ENCODE measurements around the gene DIS3L.
"Not testable (repeated sequence)": the region's sequence is repeated elsewhere in the genome, so short reads cannot be mapped to it uniquely, and the experiment has no call there.

Gene DIS3L

DNA sequence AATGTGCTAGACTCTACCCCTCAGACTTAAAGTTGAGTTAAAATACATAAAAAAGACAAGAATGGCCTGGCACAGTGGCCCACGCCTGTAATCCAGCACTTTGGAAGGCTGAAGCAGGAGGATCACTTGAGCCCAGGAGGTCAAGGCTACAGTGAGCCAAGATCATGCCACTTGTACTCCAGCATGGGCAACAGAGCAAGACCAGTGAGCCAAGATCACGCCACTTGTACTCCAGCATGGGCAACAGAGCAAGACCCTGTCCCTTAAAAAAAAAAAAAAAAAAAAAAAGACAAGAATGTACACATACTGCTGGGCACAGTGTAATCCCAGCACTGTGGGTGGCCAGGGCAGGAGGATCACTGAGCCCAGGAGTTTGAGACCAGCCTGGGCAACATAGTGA, 17.4 kb downstream of the DIS3L start:
- no peak for DNase-seq (ENCODE audit: low spot score)

DNA sequence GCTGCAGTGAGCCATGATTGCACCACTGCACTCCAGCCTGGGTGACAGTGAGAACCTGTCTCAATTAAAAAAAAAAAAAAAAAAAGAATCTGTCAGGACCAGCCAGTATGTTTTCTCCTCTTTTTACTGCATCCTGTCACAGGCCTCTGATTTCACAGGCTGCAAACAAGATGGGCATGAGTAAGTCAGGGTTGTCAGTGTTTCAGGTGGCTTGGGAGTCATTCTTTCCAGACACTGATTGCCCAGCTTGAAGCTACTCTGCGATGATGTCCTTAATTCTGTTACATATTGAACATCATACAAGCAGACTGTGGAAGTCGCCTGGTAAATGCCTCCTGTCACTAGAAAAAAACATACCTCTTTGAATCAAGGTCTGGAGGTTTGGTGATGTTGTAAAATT, 18.8 kb downstream of the DIS3L start:
- no peak for DNase-seq (ENCODE audit: low spot score)

DNA sequence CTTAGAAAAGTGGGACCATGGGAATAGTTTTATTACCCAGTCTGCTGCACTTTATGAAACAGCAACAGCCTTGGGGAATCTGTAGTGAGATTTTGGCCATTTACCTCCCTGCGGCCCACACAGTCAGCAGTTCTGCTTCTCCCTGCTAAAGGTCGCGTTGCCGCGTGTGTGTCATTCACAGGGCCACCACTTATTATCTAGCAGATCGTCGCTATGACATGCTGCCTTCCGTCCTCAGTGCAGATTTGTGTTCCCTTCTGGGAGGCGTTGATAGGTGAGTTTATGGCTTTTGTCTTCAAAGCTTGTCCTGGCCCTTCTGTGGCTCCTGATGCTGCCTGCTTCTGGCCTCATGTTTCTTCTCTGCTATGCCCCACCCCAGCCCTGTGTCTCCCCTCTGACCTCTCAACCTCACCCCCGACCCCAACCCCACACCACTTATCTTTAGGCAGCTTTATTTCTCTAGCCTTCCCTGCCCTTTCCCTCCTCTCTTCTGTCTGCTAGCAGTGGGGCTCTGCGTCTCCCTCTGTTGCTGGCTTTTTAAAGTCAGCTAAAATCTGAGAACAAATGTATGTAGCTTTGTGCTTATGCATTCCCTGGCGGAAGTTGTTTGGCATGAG, 30.1 kb downstream of the DIS3L start:
- DNase-seq (ENCODE audit: low spot score) = no peak

DNA sequence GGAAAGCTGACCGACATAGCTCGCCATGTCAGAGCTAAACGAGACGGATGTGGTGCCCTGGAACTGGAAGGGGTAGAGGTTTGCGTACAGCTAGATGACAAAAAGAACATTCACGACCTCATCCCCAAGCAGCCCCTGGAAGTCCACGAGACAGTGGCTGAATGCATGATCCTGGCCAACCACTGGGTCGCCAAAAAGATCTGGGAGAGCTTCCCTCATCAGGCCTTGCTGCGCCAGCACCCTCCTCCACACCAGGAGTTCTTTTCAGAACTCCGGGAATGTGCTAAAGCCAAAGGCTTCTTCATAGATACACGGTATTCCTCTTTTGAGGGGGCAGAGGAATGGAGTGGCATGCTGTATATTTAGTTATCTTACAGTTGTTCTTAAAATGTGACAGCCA, 32.7 kb downstream of the DIS3L start:
- DNase-seq (ENCODE audit: low spot score) = no peak

DNA sequence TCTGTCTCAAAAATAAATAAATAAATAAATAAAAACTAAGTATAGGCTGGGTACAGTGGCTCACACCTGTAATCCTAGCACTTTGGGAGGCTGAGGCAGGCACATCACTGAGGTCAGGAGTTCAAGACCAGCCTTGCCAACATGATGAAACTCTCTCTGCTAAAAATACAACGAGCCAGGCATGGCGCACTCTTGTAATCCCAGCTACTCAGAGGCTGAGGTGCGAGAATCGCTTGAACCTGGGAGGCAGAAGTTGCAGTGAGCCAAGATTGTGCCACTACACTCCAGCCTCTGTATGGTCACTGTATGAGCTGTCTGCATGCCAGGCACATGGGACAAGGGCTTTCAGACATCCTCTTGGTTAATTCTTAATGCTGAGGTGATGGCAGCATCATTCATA, 34.4 kb downstream of the DIS3L start:
- no peak for DNase-seq (ENCODE audit: low spot score)

DNA sequence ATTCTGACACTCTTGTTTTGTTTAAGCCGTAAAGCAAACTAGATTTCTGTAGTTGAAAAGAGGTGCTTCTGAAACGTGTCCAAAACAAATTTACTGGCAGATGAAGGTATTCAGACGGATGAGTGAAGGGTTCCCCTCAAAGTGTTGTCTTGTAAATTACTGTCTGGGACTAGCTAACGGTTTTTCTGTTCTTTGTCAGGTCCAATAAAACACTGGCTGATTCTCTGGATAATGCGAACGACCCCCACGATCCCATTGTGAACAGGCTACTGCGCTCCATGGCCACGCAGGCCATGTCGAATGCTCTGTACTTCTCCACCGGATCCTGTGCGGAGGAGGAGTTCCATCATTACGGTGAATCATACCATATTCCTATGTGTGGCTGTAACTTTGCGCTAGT, 35.4 kb downstream of the DIS3L start:
- no peak for DNase-seq (ENCODE audit: low spot score)

DNA sequence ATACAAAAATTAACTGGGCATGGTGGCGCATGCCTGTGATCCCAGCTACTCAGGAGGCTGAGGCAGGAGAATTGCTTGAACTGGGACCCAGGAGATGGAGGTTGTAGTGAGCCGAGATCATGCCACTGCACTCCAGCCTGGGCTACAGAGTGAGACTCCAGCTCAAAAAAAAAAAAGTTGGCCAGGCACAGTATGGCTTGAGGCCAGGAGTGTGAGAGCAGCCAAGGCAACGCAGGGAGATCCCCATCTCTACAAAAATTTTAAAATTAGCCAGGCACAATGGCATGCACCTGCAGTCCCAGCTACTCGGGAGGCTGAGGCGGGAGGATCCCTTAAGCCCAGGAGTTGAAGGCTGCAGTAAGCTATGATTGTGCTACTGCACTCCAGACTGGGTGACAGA, 55.2 kb downstream of the DIS3L start:
- DNase-seq (ENCODE audit: low spot score) = not testable (repeated sequence)

DNA sequence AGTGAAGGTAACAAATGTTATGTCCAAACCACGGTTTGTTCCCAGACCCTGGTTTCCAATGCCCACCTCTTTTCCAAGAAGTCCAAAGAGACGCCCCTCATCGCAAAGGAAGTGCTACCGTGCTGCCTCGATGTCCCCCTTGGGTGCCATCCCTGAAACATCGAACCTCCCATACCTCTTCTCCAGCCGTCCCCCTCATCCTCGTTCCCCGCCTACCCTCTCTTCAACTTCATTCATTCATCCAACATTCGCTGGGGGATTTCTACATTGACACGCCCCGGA, 62.6 kb downstream of the DIS3L start:
- DNase-seq (ENCODE audit: low spot score) = no peak

DNA sequence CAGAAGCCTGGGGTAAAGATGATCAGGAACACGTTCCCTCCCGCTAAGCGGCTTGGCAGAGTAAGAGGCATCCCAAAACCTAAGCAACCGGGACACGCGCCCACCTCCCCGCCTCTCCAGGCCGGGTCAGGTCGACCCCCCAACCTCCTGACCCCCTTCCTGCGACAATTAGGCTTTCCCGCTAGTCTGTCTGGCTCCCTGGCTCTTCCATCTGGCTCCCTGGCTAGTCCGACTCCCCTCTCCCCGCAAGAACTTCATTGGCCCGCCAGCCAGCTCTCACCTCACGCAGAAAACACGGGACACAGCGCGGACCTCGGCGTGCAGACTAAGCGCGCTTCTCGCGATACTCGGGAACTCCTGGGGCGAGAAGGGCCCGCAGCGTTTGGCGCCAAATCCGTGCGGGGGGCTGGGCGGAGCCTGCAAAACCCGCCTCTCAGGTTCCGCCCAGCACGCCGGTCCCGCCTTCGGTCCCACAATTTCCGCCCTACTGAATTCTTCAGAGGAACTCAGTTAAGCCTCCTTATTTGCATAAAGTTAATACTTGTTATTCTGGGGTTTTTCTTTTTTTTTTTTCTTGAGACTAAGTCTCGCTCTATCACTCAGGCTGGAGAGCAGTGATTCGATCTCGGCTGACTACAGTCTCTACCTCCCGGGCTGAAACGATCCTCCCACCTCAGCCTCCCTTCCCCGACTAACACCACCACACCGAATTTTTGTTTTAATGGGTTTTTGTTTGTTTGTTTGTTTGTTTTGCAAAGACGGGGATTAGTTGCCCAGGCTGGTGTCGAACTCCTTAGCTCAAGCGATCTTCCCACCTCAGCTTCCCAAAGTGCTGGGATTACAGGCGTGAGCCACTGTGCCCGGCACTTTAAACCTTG, 63.2 kb downstream of the DIS3L start, which contains the start of gene TIPIN:
TSS of gene TIPIN (minus strand) at position 327 of the 878 bp plus-strand sequence. CDS start 3,738 bp downstream, outside the sequence.
- DNase-seq (ENCODE audit: low spot score) = peak; percentile 99

DNA sequence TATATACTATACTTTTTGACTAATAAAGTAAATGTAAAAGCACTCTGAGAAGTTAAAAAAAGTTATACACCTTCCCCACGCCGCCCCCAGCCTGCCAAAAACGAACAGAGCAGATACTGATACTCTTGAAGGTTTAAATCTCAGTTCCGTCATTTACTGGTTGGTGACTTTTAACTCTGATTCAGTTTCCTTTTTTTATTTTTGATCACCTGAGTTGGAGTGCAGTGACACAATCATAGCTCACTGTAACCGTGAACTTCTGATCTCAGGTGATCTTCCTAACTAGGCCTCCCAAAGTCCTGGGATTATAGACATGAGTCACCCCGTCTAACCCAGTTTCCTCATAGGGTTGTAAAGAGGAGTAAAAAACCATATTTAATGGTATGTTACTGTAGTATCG, 66.4 kb downstream of the DIS3L start:
- DNase-seq (ENCODE audit: low spot score) = no peak

DNA sequence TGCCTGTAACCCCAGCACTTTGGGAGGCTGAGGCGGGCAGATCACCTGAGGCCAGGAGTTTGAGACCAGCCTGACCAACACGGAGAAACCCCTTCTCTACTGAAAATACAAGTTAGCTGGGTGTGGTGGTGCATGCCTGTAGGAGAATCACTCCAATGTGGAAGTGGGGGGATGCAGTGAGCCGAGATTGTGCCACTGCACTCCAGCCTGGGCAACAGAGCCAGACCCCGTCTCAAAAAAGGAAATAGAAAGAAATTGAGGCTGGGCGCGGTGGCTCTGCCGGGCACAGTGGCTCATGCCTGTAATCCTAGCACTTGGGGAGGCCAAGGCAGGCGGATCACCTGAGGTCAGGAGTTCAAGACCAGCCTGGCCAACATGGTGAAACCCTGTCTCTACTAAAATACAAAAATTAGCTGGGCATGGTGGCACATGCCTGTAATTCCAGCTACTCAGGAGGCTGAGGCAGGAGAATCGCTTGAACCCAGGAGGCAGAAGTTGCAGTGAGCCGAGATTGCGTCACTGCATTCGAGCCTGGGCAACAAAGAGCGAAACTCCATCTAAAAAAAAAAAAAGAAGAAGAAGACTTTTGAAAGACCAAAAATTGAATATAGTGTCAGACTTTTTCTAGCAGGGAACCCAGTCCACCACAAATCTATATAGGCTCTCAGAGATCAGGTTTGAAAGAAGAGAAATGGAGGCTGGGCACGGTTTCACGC, 68.5 kb downstream of the DIS3L start:
- not testable (repeated sequence) for DNase-seq (ENCODE audit: low spot score)

DNA sequence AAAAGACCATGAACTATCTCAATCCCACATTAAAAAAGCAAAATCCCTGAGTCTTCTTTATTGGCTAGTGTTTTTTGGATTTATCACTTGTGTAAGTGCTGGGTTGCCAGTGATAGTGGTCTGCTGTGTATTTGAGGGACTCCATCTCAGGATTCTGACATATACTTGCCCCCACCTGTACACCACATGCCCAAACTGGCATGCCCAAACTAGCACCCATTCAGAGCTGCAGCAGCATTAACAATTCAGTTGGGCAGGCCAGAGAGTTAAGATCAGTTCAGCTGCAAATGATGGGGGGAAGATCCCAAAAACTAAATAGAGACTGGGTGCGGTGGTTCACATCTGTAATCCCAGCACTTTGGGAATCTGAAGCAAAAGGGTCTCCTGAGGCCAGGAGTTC, 69.4 kb downstream of the DIS3L start:
- DNase-seq (ENCODE audit: low spot score) = no peak

DNA sequence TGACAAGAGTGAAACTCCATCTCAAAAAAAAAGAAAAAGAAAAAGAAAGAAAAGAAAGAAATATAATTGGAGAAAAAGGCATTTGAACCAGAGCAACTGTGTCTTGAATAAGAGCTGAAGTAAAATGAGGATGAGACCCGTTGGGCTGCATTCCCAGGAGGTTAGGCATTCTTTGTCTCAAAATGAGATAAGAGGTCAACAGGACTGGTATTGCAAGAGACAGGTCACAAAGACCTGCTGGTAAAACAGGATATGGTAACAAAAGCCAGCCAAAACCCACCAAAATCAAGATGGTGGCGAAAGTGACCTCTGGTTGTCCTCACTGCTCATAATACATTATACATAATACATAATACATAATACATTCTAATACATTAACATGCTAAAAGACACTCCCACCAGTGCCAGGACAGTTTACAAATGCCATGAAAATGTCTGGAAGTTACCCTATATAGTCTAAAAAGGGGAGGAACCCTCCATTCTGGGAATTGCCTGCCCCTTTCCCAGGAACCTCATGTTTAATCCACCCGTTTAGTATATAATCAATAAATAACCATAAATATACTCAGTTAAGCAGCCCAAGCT, 71.7 kb downstream of the DIS3L start:
- no peak for DNase-seq (ENCODE audit: low spot score)

DNA sequence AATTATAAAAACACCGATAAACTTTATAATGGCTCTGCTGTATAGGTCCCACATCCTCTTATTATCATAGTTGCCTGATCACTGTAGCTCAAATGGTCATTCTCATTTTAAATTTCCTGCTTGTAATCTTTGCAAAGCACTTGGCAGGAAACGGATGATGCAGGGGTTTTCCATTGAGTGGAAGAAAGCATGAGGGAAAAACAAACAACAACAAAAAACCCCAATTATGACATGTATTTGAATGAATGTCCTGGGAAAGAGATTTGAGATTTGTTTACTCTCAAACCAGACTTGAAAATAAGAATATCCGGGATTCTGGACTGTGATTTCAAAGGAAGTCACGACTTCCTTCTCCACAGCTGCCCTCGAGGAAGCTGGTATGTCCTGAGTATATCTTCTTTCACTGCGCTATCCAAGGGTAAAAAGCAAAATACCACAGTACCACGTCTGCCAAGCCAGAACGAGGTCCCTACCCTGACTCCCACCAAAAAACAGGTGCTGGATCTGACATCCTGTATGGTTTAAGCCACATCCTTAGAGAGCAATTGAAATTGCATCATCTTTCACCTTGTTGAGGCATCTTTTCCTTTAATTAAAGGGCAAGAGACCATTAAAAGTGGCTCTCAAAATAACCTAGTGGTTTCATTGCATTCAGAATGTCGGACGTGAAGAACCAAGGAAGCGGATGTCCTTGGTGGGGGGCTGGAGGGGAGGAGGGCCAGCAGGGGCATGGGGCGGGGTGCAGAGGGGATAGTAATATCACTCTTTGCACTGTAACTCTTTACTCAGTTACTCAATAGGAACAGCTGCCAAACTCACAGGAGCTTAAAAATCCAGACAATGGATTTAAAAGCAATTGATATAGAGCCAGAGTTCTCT, 76.6 kb downstream of the DIS3L start:
- DNase-seq (ENCODE audit: low spot score) = peak; percentile 36

DNA sequence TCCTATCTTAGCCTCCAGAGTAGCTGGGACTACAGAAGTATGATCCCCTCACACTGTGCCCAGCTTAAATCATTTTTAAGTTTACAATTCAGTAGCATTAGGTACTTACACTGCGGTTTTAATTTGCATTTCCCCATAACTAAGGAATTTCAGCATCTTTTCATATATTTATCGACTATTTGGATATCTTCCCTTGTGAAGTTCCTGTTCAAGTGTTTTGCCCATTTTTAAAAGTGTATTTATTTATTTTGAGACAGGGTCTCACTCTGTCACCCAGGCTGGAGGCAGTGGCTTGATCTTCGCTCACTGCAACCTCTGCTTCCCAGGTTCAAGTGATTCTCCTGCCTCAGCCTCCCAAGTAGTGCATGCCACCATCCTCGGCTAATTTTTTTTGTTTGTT, 80.8 kb downstream of the DIS3L start:
- no peak for DNase-seq (ENCODE audit: low spot score)

DNA sequence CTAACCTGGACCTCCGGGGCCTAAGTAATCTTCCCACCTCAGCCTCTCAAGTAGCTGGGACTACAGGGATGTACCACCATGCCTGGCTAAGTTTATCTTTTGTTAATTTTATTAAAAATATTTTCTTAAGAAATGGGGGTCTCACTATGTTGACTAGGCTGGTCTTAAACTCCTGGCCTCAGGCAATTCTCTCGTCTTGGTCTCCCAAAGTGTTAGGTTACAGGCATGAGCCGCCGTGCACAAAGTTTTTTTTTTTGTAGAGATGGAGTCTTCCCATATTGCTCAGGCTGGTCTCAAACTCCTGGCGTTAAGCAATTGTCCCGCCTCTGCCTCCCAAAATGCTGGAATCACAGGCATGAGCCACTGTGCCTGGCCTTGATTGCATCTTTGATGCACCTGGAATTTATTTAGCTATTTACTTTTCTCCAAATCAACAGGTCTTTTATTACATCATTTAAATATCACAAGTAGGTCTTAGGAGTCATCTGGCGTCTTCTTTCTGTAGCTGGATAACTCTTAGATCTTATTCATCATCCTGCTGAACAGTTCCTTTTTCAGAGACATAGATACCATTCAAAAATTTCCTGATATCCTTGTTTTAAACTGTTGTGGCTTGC, 85.6 kb downstream of the DIS3L start:
- no peak for DNase-seq (ENCODE audit: low spot score)

DNA sequence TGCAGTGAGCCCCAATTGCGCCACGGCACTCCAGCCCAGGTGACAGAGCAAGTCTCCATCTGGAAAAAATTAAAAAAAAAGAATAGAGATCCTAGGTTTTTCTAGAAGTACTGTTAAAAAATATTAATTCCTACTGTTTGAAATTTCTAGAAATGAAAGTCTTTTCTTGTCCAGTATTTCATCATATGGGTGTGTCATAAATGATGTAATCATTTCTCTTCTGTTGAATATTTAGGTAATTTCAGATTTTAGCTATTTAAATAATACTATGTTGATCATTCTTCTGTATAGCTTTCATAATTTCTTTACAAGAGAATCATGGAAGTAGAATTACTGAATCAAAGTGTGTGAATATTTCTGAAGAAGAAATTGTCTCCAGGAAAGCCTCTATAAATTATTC, 88.0 kb downstream of the DIS3L start:
- DNase-seq (ENCODE audit: low spot score) = not testable (repeated sequence)

Data from AG20443 (cell line).